ENCODE data around the gene FKBP11. TPM values are rescaled to one million over a fixed set of nuclear protein-coding genes. Genes with fewer than 3 reads are reported as not detected.
"Not testable (repeated sequence)": the region's sequence is repeated elsewhere in the genome, so short reads cannot be mapped to it uniquely, and the experiment has no call there.

Gene FKBP11
- total RNA-seq, 2 donors from 2014 or later, result 30.1 to 30.7 TPM

DNA sequence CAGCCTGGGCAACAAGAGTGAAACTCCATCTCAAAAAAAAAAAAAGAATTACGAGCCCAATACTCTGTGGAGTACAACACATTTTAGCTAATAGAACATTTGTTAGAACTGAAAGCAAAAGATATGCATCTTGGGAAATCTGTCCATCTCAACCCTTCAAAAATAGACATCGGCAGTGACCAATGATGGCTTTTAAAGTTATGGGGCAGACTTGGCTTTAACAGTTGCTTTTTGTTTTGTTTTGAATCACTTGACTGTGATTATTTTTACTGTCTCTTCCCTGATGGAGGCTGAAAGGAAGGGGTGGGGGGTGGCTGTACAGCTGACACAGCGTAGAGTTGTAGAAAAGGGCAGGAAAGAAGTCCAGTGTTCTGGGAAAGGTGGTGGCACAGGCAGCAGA, 2.2 kb downstream of the FKBP11 start:
- WGBS, 2 experiments (ENCODE audit: insufficient coverage in 1 of 2, insufficient read length in 1 of 2), result 100% methylated on average over 2 to 3 of the region's 3 CpGs
- H3K27me3 ChIP-seq (ENCODE audit: control insufficient read depth, insufficient read depth, low read length, poor library complexity, severe bottlenecking), result no peaks in the 10 kb centered on the region
- H3K4me3 ChIP-seq (ENCODE audit: low read length), result no peak overlapping the region
- TF ChIP-seq, protein P1, sequence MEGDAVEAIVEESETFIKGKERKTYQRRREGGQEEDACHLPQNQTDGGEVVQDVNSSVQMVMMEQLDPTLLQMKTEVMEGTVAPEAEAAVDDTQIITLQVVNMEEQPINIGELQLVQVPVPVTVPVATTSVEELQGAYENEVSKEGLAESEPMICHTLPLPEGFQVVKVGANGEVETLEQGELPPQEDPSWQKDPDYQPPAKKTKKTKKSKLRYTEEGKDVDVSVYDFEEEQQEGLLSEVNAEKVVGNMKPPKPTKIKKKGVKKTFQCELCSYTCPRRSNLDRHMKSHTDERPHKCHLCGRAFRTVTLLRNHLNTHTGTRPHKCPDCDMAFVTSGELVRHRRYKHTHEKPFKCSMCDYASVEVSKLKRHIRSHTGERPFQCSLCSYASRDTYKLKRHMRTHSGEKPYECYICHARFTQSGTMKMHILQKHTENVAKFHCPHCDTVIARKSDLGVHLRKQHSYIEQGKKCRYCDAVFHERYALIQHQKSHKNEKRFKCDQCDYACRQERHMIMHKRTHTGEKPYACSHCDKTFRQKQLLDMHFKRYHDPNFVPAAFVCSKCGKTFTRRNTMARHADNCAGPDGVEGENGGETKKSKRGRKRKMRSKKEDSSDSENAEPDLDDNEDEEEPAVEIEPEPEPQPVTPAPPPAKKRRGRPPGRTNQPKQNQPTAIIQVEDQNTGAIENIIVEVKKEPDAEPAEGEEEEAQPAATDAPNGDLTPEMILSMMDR (conservative IDR thresholded peaks at IDR 0.05), result no peak
- H3K4me3 Mint-ChIP-seq, result no peak overlapping the region
- no peaks in the 10 kb centered on the region for H3K27me3 Mint-ChIP-seq (ENCODE audit: insufficient read depth)
- H3K9me3 Mint-ChIP-seq, result no peaks in the 10 kb centered on the region
- no peak for DNase-seq
- no peak overlapping the region for H3K27ac Mint-ChIP-seq
- H3K9ac ChIP-seq (ENCODE audit: extremely low read depth, low read length, poor library complexity, severe bottlenecking), result no peak overlapping the region
- H3K4me1 ChIP-seq (ENCODE audit: control insufficient read depth, insufficient read depth, low read length), result no peaks in the 10 kb centered on the region
- no peak overlapping the region for H3K27ac ChIP-seq (ENCODE audit: low read depth, low read length)
- peaks cover 63% of the 10 kb centered on the region for H3K36me3 ChIP-seq (ENCODE audit: control insufficient read depth, insufficient read depth, low read length)
- H3K36me3 Mint-ChIP-seq (ENCODE audit: low read depth), result peaks cover 34% of the 10 kb centered on the region
- no peaks in the 10 kb centered on the region for H3K9me3 ChIP-seq (ENCODE audit: control insufficient read depth, low read length)
- H3K4me1 Mint-ChIP-seq, result peaks cover 10% of the 10 kb centered on the region

DNA sequence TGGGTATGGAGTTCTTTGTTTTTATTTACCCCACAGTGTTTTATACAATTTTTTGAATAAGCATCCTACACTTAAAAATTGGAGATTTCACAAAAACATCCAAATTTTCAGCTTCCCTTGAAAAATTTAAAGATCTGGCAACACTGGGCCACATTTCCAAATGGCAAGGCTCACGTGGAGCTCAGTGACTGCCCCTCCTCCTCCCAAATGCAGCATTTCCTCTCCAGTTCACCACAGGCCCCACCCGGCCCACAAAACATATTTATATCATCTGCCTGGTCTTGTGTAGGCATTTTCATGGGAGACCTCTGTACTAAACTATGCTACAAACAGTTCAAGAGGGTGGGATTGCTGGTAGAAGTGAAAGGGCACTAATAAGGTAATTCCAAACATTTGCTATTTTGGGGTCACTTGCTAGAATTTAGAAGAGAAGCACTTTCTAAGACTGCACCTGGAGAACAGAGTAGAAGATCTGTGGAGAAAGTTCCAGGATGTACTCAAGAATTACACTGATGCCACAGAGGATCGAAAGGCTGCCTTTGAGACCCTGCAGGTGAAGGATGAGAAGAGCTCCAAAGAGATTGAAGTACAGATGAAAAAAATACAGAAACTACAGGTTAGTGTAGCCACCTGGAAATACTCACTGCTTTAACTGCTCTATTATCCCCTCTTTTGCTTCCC, 7.3 kb downstream of the FKBP11 start:
- Mint-ChIP-seq H3K4me1 (peaks cover 4% of the 10 kb centered on the region), H3K36me3 (ENCODE audit: low read depth) (peaks cover 31% of the 10 kb centered on the region), H3K4me3 (no peak overlapping the region), H3K27me3 (ENCODE audit: insufficient read depth) (no peaks in the 10 kb centered on the region), H3K9me3 (peaks cover 14% of the 10 kb centered on the region), H3K27ac (no peak overlapping the region)
- no peaks in the 10 kb centered on the region for H3K4me1 ChIP-seq (ENCODE audit: control insufficient read depth, insufficient read depth, low read length)
- no peak overlapping the region for H3K27ac ChIP-seq (ENCODE audit: low read depth, low read length)
- no peak overlapping the region for H3K4me3 ChIP-seq (ENCODE audit: low read length)
- no peak for DNase-seq
- TF ChIP-seq, protein P1 (conservative IDR thresholded peaks at IDR 0.05), result no peak
- H3K9me3 ChIP-seq (ENCODE audit: control insufficient read depth, low read length), result peaks cover 15% of the 10 kb centered on the region
- no peaks in the 10 kb centered on the region for H3K27me3 ChIP-seq (ENCODE audit: control insufficient read depth, insufficient read depth, low read length, poor library complexity, severe bottlenecking)
- H3K9ac ChIP-seq (ENCODE audit: extremely low read depth, low read length, poor library complexity, severe bottlenecking), result no peak overlapping the region
- H3K36me3 ChIP-seq (ENCODE audit: control insufficient read depth, insufficient read depth, low read length), result peaks cover 36% of the 10 kb centered on the region
- WGBS, 2 experiments (ENCODE audit: insufficient coverage in 1 of 2, insufficient read length in 1 of 2), result 94 to 95% methylated on average over 2 to 3 of the region's 3 CpGs

DNA sequence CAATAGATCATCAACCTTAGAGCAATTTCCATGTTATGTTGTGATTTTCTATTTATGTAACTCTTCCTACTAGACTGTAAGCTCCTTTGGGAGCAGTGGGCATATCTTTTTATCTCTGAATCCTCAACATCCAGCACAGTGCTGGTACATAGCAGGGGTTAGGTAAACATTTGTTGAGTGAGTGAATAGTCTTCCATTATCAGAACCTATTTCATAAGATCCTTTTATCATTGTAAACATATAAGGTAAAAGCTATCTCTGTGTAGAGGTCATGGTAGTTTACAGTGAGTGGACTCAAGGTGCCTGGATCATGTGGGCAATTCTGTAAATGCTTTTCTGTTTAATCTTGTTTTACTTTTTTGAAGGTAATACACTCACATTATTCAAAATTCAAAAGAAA, 15.1 kb downstream of the FKBP11 start:
- H3K36me3 ChIP-seq (ENCODE audit: control insufficient read depth, insufficient read depth, low read length), result peaks cover 3% of the 10 kb centered on the region
- no peaks in the 10 kb centered on the region for H3K27me3 ChIP-seq (ENCODE audit: control insufficient read depth, insufficient read depth, low read length, poor library complexity, severe bottlenecking)
- Mint-ChIP-seq H3K27me3 (ENCODE audit: insufficient read depth) (peaks cover 17% of the 10 kb centered on the region), H3K9me3 (no peaks in the 10 kb centered on the region), H3K36me3 (ENCODE audit: low read depth) (no peaks in the 10 kb centered on the region), H3K4me3 (no peak overlapping the region), H3K4me1 (peaks cover 14% of the 10 kb centered on the region), H3K27ac (no peak overlapping the region)
- no peak overlapping the region for H3K27ac ChIP-seq (ENCODE audit: low read depth, low read length)
- no peaks in the 10 kb centered on the region for H3K9me3 ChIP-seq (ENCODE audit: control insufficient read depth, low read length)
- DNase-seq, result no peak
- TF ChIP-seq, protein P1 (conservative IDR thresholded peaks at IDR 0.05), result no peak
- H3K4me3 ChIP-seq (ENCODE audit: low read length), result no peak overlapping the region
- H3K9ac ChIP-seq (ENCODE audit: extremely low read depth, low read length, poor library complexity, severe bottlenecking), result no peak overlapping the region
- H3K4me1 ChIP-seq (ENCODE audit: control insufficient read depth, insufficient read depth, low read length), result peaks cover 4% of the 10 kb centered on the region

DNA sequence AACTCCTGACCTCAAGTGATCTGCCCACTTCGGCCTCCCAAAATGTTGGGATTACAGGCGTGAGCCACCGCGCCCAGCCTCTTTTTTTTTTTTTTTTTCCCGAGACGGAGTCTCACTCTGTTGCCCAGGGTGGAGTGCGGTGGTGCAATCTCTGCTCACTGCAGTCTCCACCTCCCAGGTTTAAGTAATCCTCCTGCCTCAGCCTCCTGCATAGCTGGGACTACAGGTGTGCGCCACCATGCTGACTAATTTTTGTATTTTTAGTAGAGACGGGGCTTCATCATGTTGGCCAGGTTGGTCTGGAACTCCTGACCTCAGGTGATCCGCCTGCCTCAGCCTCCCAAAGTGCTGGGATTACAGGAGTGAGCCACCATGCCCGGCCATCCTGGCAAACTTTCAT, 15.6 kb downstream of the FKBP11 start:
- not testable (repeated sequence) for H3K9me3 ChIP-seq (ENCODE audit: control insufficient read depth, low read length); H3K4me3 Mint-ChIP-seq; DNase-seq; H3K4me3 ChIP-seq (ENCODE audit: low read length); H3K36me3 Mint-ChIP-seq (ENCODE audit: low read depth); H3K27ac ChIP-seq (ENCODE audit: low read depth, low read length); H3K9ac ChIP-seq (ENCODE audit: extremely low read depth, low read length, poor library complexity, severe bottlenecking); H3K27me3 ChIP-seq (ENCODE audit: control insufficient read depth, insufficient read depth, low read length, poor library complexity, severe bottlenecking); H3K36me3 ChIP-seq (ENCODE audit: control insufficient read depth, insufficient read depth, low read length); H3K9me3 Mint-ChIP-seq; H3K27ac Mint-ChIP-seq; H3K4me1 ChIP-seq (ENCODE audit: control insufficient read depth, insufficient read depth, low read length)
- Mint-ChIP-seq H3K27me3 (ENCODE audit: insufficient read depth) (peaks cover 21% of the 10 kb centered on the region), H3K4me1 (peaks cover 14% of the 10 kb centered on the region)
- whole genome bisulfite sequencing, 2 experiments (ENCODE audit: insufficient coverage in 1 of 2, insufficient read length in 1 of 2), result 86 to 92% methylated on average over 6 to 11 of the region's 11 CpGs
